Choroid plexus epithelial cell (primary cell): ENCODE data around the gene TYSND1.
"Not testable (repeated sequence)": the region's sequence is repeated elsewhere in the genome, so short reads cannot be mapped to it uniquely, and the experiment has no call there.

Experiments used
- DNase-seq: peaks from one replicate; pipeline ENCODE4 v3.0.0-alpha.2; 2010; ENCODE audit warnings: low read depth
- H3K4me3 ChIP-seq: 2 replicates; pipeline ENCODE4 v1.5.1; 2011; ENCODE audit warnings: low read depth, mild to moderate bottlenecking, control low read depth, low read length, moderate library complexity
- CTCF ChIP-seq: conservative IDR thresholded peaks from 2 replicates; pipeline ENCODE4 v1.5.1; 2011; ENCODE audit warnings: low read depth, mild to moderate bottlenecking, control low read depth, inconsistent platforms, low read length, moderate library complexity

TYSND1 gene

DNA sequence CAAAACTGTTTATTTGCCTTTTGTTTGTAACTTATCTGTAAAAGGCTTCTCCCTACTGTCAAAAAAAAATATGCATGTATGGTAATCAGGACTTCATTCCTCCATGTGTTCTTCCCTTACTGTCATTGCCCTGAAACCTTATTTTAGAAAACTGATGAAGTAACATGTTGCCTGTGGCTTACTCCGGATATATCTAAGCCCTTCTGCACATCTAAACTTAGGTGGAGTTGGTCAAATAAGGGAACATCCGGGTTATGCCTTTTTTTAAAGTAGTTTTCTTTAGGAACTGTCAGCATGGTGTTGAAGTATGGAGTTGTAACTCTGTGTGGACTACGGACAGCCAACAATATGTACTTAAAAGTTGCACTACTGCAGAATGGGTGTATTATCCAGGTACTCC is 17.7 kb upstream of the TYSND1 start:
- TF ChIP-seq CTCF = no peak
- DNase-seq = no peak
- H3K4me3 ChIP-seq = no peak overlapping the region

DNA sequence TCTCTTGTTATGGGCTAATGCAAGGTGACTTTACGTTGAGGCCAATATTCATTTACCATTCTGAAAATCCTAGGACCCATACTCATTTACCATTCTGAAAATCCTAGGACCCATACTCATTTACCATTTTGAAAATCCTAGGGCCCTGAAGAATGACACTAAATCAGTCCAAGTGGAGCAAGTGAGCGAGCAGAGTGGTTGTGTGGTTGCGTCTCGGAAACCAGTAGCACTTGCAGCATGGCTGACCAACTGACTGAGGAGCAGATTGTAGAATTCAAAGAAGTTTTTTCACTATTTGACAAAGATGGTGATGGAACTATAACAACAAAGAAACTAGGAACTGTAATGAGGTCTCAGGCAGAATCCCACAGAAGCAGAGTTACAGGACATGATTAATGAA is 16.9 kb upstream of the TYSND1 start:
- no peak for TF ChIP-seq CTCF
- no peak for DNase-seq
- no peak overlapping the region for H3K4me3 ChIP-seq

DNA sequence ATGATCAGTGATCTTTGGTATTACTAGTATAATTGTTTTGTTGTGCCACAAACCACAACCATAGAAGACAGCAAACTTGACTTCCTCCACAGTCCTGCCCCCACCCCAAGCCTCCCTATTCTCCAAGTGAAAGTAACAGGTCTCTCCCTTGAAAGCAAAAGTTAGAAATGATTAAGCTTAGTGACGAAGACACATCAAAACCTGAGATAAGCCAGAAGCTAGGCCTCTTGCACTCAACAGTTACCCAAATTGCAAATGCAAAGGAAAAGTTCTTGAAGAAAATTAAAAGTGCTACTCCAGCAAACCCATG is 16.3 kb upstream of the TYSND1 start:
- H3K4me3 ChIP-seq = no peak overlapping the region
- TF ChIP-seq CTCF = no peak
- no peak for DNase-seq

DNA sequence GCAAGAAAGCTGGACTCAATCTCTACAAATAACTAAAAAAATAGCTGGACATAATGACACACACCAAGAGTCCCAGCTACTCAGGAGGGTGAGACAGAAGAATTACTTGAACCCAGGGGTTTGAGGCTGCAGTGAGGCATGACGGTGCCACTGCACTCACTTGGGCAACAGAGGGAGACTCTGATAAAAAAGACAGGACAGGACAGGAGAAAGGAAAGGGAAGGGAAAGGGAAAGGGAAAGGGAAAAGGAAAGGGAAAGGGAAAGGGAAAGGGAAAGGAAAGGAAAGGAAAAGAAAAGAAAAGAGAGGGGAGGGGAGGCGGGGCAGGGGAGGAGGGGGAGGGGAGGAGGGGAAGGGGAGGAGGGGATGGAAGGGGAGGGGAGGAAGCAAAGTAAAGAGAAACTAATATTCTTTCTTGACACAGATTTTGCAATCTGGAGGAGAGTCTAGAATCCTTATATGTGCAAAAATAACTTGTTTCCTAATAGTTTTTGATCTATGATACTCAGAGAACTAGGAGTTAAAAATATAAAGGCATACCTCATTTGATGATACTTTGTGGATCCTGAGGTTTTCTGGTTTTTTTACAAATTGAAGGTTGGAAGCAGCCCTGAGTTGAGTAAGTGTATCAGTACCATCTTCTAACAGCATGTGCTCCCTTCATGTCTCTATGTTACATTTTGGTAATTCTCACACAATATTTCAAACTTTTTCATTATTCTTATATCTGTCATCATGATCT is 15.8 kb upstream of the TYSND1 start:
- DNase-seq = no peak
- no peak for TF ChIP-seq CTCF
- no peak overlapping the region for H3K4me3 ChIP-seq

DNA sequence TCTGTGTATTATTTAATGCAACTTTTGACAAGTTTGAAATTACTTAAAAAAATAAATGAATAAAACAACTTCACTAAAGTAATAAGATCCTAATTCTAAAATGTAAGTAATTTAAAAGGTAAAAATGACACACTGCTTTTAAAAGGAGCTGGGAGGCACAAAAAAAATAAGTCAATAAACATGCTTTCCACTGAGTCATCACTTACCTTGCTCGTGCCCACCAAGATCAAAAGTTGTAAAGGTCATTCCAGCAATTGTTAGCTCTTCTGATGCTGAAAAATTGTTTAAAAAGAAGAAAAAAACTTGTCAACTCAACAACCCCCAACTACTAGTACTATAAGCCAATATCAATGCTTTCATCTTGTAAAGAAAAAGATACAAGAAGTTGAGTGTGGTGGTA is 14.3 kb upstream of the TYSND1 start:
- H3K4me3 ChIP-seq = no peak overlapping the region
- no peak for DNase-seq

DNA sequence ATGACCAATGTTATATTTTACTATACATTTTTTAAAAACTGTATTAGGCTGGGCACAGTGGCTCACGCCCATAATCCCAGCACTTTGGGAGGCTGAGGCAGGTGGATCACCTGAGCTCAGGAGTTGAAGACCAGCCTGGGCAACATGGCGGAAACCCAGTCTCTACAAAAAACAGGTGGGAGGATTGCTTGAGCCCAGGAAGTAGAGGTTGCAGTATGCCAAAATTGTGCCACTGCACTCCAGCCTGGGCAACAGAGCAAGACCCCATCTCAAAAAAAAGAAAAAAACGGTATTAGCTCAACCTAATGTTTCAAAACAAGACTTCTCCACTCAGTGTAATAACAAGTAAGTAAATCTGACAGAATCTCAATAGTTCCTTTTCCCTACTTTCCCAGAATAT is 12.9 kb upstream of the TYSND1 start:
- H3K4me3 ChIP-seq, DNase-seq: not testable (repeated sequence)

More for the DNA sequence above, 14.3 kb upstream of the TYSND1 start:
- TF ChIP-seq CTCF = no peak

GRCh38 chr10:70158113-70158512 is 11.6 kb upstream of the TYSND1 start:
- no peak for DNase-seq
- no peak for TF ChIP-seq CTCF
- H3K4me3 ChIP-seq = no peak overlapping the region
